Esophagus squamous epithelium (tissue), 4 donors: Measurements from ENCODE around the gene MTHFR.

Experiments
- CTCF ChIP-seq, 6 experiments: fragments of 450-650 bp in 4 of 6; fragments of 200-600 bp in 2 of 6; sonication (generic) in 2 of 6; IDR thresholded peaks; one replicate each; pipeline ENCODE4 v1.5.1; 2016 to 2019; ENCODE audit warnings: antibody characterized with exemption in 6 of 6, mild to moderate bottlenecking in 4 of 6, moderate library complexity in 4 of 6
- POLR2A ChIP-seq, 4 donors: fragments of 450-650 bp; IDR thresholded peaks; one replicate each; pipeline ENCODE4 v1.6.1; 2017; ENCODE audit warnings: antibody characterized with exemption in 4 of 4, mild to moderate bottlenecking in 4 of 4, moderate library complexity in 3 of 4

- TF ChIP-seq CTCF (IDR thresholded peaks at IDR 0.05) = no peak
- no peak for TF ChIP-seq POLR2A (IDR thresholded peaks at IDR 0.05)
Measured at GRCh38 chr1:11746795-11747487, 58.8 kb downstream of the MTHFR start.
